GM12873 (cell line): ENCODE measurements around the gene CCDC60.

Experiments used
- TF ChIP-seq, protein P1 (sequence below): IDR thresholded peaks from 2 replicates; pipeline ENCODE4 v1.5.1; 2012; ENCODE audit warnings: low read depth, mild to moderate bottlenecking, moderate library complexity, low read length, control low read depth; ENCODE audit not compliant: insufficient read depth; ENCODE audit errors: missing control alignments

CCDC60 gene

GRCh38 chr12:119302451-119303080 lies 32.0 kb upstream of the CCDC60 start:
- TF ChIP-seq, protein P1, sequence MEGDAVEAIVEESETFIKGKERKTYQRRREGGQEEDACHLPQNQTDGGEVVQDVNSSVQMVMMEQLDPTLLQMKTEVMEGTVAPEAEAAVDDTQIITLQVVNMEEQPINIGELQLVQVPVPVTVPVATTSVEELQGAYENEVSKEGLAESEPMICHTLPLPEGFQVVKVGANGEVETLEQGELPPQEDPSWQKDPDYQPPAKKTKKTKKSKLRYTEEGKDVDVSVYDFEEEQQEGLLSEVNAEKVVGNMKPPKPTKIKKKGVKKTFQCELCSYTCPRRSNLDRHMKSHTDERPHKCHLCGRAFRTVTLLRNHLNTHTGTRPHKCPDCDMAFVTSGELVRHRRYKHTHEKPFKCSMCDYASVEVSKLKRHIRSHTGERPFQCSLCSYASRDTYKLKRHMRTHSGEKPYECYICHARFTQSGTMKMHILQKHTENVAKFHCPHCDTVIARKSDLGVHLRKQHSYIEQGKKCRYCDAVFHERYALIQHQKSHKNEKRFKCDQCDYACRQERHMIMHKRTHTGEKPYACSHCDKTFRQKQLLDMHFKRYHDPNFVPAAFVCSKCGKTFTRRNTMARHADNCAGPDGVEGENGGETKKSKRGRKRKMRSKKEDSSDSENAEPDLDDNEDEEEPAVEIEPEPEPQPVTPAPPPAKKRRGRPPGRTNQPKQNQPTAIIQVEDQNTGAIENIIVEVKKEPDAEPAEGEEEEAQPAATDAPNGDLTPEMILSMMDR, result no peak

DNA sequence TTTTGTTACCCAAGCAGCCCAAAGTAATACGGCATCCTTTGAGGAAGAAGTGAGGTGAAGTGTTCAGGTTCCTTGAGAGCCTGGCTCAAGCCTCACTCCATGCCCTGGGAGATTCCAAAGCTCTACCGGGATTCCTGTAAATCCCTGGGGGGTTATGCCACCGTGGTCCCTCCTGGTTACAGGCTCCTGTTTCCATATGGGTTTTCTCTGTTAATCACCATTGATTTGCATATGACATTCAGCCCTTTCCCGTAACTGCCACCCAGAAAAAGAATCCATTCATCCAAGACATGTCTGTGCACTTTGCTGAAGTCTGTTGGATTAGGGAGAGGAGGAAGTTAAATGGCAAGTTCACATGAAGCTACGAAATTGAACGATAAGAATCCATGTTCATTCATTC lies 27.9 kb upstream of the CCDC60 start:
- TF ChIP-seq, protein P1, result no peak

DNA sequence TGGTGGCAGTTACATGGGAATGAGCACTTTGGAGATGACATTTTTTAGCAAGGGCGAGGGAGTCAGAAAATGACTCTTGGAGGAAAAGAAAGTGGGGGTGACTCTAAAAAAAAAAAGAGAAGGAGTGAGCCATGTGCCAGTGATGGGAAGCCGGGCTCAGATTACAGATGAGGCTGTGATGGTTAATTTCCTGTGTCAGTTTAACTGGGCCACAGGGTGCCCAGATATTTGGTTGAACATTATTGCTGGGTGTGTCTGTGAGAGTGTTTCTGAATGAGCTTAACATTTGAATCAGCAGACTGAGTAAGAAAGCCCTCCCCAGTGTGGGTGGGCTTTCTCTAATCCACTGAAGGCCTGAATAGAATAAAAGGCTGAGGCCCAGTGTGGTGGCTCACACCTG lies 26.8 kb upstream of the CCDC60 start:
- TF ChIP-seq, protein P1, result no peak

- TF ChIP-seq, protein P1, result no peak
These were observed 25.6 kb upstream of the CCDC60 start for GRCh38 chr12:119308708-119309456.

GRCh38 chr12:119311878-119312277 lies 22.7 kb upstream of the CCDC60 start:
- TF ChIP-seq, protein P1, result no peak

GRCh38 chr12:119312904-119313303 lies 21.6 kb upstream of the CCDC60 start:
- TF ChIP-seq, protein P1, result no peak

DNA sequence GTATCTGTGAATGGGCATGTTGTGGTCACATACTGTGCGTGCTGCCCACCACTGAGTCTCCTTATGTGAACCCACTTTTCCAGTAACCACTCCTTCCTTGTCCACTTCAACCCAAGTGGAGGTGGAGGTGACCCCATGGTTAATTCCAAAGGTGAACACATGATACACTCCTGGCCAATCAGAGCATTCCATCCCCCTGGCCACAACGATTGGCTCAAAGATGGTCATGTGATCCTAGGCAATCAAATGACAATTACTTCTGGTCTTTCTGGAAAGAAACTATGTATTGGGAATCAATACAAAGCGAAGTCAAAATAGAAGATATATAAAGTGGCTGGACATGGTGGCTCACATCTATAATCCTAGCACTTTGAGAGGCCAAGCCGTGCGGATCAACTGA lies 20.2 kb upstream of the CCDC60 start:
- TF ChIP-seq, protein P1, result no peak
